WI38 (cell line): ENCODE results near the gene SLAMF8.

Experiments used
- H3K4me3 ChIP-seq: 2 replicates; pipeline ENCODE4 v1.5.1; 2011; ENCODE audit warnings: low read depth, mild to moderate bottlenecking, control low read depth, low read length
- CTCF ChIP-seq: IDR thresholded peaks from 2 replicates; pipeline ENCODE4 v1.5.1; 2012; ENCODE audit warnings: low read depth, mild to moderate bottlenecking, control low read depth, low read length

The SLAMF8 gene

GRCh38 chr1:159817276-159818041, 9.2 kb upstream of the SLAMF8 start:
- TF ChIP-seq CTCF: no peak
- H3K4me3 ChIP-seq: no peak overlapping the region

- no peak overlapping the region for H3K4me3 ChIP-seq
- TF ChIP-seq CTCF: peak; percentile 67
Observed at GRCh38 chr1:159821171-159821867, 5.4 kb upstream of the SLAMF8 start.

DNA sequence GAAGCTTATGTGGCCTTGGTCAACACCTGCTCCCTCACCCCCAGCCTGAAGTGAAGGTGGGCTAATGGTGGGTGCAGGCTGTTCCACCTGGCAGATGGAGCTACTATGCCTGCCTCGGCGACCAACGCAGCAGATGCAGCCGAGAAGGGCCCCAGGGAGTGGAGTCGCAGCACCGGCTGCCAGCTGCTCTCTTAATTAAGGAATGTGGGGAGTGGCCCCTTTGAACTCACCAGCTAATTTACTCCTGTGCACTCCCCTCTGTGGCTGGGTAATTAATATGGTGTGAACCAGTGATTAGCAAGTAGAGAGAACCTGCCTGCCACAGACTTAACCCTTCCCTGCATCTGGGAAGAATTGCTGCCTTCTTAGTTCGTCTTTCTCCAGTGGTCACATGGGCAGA, 3.3 kb upstream of the SLAMF8 start:
- no peak overlapping the region for H3K4me3 ChIP-seq
- no peak for TF ChIP-seq CTCF

DNA sequence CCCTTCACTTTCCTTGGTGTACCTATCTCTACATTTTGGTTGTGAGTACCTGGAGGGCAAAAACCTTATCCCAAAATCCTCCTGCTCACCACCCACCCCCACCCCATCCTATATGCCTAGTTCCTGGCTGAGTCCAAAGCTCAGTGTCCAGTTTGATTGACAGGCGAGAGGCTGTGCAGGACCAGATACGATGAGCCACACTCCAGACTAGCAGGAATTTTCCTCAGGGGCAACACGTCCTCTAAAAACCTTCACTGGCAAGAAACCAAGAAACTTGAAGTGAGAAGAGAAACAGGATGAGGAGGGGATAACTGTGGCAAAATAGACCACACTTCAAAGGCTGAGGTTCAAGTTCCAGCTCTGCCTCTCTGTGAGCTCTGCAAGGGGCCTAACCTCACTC, 1.1 kb upstream of the SLAMF8 start:
- TF ChIP-seq CTCF: no peak
- no peak overlapping the region for H3K4me3 ChIP-seq

DNA sequence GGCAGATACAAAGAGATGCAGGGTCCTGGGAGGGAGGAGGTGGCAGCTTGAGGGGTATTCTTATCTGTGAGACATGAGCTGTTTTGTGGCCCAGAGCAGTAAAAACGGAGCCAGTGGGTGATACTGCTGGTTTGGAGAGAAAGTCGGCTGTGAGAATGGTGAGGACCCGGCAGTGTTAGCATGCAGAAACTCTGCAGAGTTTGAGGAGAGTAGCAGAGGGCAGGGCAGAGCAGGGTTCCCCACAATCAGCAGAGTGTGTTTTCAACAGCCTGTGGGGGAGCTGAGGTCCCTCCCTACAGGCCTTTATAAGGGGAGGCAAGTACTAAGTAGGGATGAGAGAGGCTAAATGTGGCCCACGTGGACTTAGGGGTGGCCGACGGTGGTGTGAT, 423 bp downstream of the SLAMF8 start:
- no peak for TF ChIP-seq CTCF
- no peak overlapping the region for H3K4me3 ChIP-seq

DNA sequence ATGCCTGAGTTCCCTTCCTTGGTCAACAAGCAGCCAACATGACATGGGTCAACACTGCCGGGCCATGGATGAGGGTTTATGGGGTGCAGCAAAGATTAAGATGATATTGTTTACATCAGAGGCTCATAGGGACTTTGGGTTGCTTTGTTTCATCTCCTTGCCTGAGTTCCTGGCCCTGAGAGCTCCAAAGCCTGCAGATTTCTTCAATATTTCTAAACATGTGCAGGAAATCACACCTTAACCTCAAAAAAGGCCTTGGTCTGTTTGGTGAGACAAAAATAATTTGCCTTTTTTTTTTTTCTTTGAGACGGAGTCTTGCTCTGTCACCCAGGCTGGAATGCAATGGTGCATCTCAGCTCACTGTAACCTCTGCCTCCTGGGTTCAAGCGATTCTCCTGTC, 876 bp downstream of the SLAMF8 start:
- H3K4me3 ChIP-seq: no peak overlapping the region
- no peak for TF ChIP-seq CTCF

- H3K4me3 ChIP-seq: no peak overlapping the region
- TF ChIP-seq CTCF: no peak
Observed at GRCh38 chr1:159828176-159828575, 1.5 kb downstream of the SLAMF8 start.
